ENCODE results near the gene RNF31. TPM values are rescaled to one million over a fixed set of nuclear protein-coding genes. Genes with fewer than 3 reads are reported as not detected.
"Not testable (repeated sequence)": the region's sequence is repeated elsewhere in the genome, so short reads cannot be mapped to it uniquely, and the experiment has no call there.

The RNF31 gene
- total and polyA plus RNA-seq, 7 donors: 43.3 to 81.5 (median 55.7) TPM

DNA sequence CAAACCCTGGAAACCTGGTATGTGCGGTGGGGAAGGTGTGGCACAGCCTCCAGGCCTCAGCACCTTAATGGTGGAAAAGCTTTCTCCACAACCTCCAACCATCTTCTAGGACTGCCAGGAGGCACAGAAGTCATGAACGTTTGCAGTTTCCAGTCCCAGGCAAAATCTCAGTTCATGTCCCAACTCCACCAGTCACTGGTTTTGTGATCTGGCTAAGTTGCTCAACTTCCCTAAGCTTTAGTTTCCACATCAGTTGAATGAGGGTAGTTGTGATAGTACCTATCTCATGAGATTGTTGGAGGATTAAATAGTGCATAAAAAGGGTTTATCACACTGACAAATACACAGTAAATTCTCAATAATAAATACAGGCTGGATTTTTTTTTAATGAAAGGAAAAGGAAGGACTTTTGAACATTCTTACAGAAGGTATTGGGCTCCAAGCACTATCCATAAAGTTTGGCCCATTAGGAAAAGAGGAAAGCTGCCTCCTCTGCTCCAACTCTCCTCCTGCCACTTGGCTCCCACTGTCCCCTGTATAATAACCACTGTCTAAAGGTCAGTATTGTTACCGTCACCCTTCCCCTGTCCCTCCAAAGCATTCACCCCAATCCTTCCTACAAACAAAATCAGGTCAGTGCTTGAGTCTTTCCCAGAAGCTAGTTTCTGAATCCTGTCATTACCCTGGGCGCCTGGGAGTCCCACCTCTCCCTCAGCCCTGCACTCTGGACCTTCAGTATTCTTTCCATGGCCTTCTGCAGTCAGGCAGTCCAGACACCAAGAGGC is 46.9 kb upstream of the RNF31 start:
- peaks cover 0 to 3% of the 10 kb centered on the region in 2 donors for H3K36me3 ChIP-seq (ENCODE audit: insufficient read depth in 1 of 2, low read depth in 1 of 2)
- TF ChIP-seq, protein P1, sequence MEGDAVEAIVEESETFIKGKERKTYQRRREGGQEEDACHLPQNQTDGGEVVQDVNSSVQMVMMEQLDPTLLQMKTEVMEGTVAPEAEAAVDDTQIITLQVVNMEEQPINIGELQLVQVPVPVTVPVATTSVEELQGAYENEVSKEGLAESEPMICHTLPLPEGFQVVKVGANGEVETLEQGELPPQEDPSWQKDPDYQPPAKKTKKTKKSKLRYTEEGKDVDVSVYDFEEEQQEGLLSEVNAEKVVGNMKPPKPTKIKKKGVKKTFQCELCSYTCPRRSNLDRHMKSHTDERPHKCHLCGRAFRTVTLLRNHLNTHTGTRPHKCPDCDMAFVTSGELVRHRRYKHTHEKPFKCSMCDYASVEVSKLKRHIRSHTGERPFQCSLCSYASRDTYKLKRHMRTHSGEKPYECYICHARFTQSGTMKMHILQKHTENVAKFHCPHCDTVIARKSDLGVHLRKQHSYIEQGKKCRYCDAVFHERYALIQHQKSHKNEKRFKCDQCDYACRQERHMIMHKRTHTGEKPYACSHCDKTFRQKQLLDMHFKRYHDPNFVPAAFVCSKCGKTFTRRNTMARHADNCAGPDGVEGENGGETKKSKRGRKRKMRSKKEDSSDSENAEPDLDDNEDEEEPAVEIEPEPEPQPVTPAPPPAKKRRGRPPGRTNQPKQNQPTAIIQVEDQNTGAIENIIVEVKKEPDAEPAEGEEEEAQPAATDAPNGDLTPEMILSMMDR (IDR thresholded peaks at IDR 0.05): no peak
- no peak overlapping the region for H3K27ac ChIP-seq
- H3K4me3 ChIP-seq: no peak overlapping the region
- intact Hi-C loops (cut with DNase I): no loop called here
- no peaks in the 10 kb centered on the region for H3K4me1 ChIP-seq
- DNase-seq: no peak
- H3K27me3 ChIP-seq (ENCODE audit: insufficient read depth in 3 of 3, low read length in 2 of 3): no peaks in the 10 kb centered on the region
- 82 to 93% (median 87%) methylated on average over 4 of the region's 4 CpGs for WGBS, 3 donors
- H3K9me3 ChIP-seq: no peaks in the 10 kb centered on the region
- no peak for ATAC-seq

DNA sequence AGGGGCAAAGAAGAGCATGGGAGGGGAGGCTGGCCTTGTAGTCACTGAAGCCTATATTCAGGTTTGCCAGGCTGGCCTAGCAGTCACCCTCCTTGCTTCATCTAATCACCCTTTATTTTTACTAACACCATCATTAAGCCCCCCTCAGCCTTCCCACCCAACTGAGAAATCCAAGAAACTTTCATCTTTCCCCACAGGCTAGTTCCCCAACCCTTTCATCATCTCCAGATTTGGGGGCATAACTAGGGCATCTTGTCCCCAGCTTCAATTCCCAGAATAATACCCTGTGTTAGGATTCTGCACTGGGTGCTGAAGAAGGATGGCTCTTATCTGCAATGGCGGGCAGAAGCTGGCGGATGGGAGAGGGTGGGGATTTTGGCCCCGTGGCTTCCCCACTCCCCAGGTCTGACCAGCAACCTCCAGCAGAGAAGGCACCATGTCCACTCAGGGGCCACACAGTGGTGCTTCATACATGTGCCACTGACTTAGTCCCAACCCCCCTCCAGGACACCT is 46.3 kb upstream of the RNF31 start:
- intact Hi-C loops (cut with DNase I): no loop called here
- ATAC-seq: no peak
- 96 to 97% (median 97%) methylated on average over 3 of the region's 3 CpGs for WGBS, 3 donors

DNA sequence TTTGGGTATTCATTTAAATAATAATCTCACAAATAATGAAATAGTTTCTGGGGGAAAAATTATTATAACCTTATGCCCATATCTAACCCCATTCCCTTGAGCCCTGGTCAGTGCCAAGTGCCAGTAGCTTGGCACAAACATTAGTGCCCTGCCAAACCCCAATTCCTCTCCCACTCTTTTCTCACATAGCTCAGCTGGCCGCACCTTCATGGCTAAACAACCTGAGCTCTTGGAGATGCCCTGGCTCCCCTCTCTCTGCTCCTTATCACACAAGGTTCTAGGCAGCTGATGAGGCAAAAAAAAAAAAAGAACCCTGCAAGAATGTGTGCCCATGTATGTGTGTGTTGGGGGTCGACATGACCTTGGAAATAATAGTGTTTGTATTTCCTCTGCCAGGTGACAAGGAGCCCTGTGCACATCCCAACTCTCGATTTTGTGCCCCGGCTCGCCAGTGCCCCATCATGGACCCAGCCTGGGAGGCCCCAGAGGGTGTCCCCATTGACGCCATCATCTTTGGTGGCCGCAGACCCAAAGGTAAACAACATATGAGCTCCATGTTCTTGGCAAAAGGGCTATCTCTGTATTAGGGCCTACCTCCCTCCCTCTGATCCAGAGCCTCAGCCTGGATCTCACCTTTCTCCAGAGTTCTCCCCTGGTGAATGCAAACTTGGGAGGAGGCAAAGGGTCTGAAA is 44.8 kb upstream of the RNF31 start:
- H3K4me3 ChIP-seq: no peak overlapping the region
- no peak overlapping the region for H3K27ac ChIP-seq
- H3K9me3 ChIP-seq: no peaks in the 10 kb centered on the region
- H3K4me1 ChIP-seq: no peaks in the 10 kb centered on the region
- H3K36me3 ChIP-seq (ENCODE audit: insufficient read depth in 1 of 2, low read depth in 1 of 2): peaks cover 0 to 3% of the 10 kb centered on the region in 2 donors
- DNase-seq (no peak), ATAC-seq (no peak)
- TF ChIP-seq, protein P1 (IDR thresholded peaks at IDR 0.05): no peak
- WGBS, 3 donors: 86 to 92% (median 91%) methylated on average over 7 of the region's 7 CpGs
- H3K27me3 ChIP-seq (ENCODE audit: insufficient read depth in 3 of 3, low read length in 2 of 3): no peaks in the 10 kb centered on the region
- intact Hi-C loops (cut with DNase I): no loop called here

More for the DNA sequence above, 46.3 kb upstream of the RNF31 start:
- Histone ChIP-seq H3K4me1 (no peaks in the 10 kb centered on the region), H3K4me3 (no peak overlapping the region), H3K27me3 (ENCODE audit: insufficient read depth in 3 of 3, low read length in 2 of 3) (no peaks in the 10 kb centered on the region), H3K27ac (no peak overlapping the region), H3K36me3 (ENCODE audit: insufficient read depth in 1 of 2, low read depth in 1 of 2) (peaks cover 0 to 3% of the 10 kb centered on the region in 2 donors), H3K9me3 (no peaks in the 10 kb centered on the region)
- TF ChIP-seq, protein P1 (IDR thresholded peaks at IDR 0.05): no peak
- no peak for DNase-seq

DNA sequence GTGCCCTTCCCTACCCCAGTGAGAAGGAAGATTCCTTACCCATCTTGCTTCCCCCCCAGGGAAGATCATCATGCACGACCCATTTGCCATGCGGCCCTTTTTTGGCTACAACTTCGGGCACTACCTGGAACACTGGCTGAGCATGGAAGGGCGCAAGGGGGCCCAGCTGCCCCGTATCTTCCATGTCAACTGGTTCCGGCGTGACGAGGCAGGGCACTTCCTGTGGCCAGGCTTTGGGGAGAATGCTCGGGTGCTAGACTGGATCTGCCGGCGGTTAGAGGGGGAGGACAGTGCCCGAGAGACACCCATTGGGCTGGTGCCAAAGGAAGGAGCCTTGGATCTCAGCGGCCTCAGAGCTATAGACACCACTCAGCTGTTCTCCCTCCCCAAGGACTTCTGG is 43.8 kb upstream of the RNF31 start:
- no peak for DNase-seq
- no peak for ATAC-seq
- Histone ChIP-seq H3K9me3 (no peaks in the 10 kb centered on the region), H3K27ac (no peak overlapping the region), H3K4me1 (peaks cover under 1% of the 10 kb centered on the region), H3K4me3 (no peak overlapping the region), H3K27me3 (ENCODE audit: insufficient read depth in 3 of 3, low read length in 2 of 3) (no peaks in the 10 kb centered on the region), H3K36me3 (ENCODE audit: insufficient read depth in 1 of 2, low read depth in 1 of 2) (peaks cover 0 to 3% of the 10 kb centered on the region in 2 donors)
- intact Hi-C loops (cut with DNase I): no loop called here
- 89 to 93% (median 89%) methylated on average over 13 of the region's 13 CpGs for WGBS, 3 donors
- TF ChIP-seq, protein P1 (IDR thresholded peaks at IDR 0.05): no peak

DNA sequence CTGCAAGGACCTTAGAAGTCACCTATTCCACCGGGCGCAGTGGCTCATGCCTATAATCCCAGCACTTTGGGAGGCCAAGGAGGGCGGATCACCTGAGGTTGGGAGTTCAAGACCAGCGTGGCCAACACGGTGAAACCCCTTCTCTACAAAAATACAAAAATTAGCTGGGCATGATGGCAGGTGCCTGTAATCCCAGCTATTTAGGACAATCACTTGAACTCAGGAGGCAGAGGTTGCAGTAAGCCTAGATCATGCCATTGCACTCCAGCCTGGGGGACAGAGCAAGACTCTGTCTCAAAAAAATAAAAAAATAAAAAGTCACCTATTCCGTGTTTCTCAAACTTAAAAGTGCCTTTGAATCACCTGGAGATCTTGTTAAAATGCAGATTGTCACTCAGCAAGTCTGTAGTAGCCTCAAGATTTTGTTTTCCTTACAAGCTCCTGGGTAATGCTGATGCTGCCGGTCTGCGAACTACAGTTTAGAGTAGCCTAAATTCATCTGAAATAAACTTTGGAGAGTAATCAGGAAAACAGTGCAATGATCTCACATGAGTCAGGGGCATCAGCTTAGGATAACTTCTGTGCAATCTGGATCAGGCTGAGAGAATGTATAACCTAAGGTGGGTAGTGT is 41.6 kb upstream of the RNF31 start:
- intact Hi-C loops (cut with DNase I): loop anchor here in 1 of 2 donors (5.0 kb wide), 1 partner anchor 93 kb away; no protein-coding TSS in a partner anchor
- H3K4me3 ChIP-seq; H3K4me1 ChIP-seq; H3K27me3 ChIP-seq (ENCODE audit: insufficient read depth in 3 of 3, low read length in 2 of 3); ATAC-seq; H3K9me3 ChIP-seq; DNase-seq; H3K36me3 ChIP-seq (ENCODE audit: insufficient read depth in 1 of 2, low read depth in 1 of 2); H3K27ac ChIP-seq: not testable (repeated sequence)
- 91 to 92% (median 91%) methylated on average over 8 of the region's 8 CpGs for WGBS, 3 donors
